Iris pigment epithelial cell (primary cell): ENCODE results near the gene TBC1D10A.

Experiments used
- DNase-seq: peaks from one replicate; pipeline ENCODE4 v3.0.0-alpha.2; 2011; ENCODE audit warnings: low read depth

TBC1D10A gene

GRCh38 chr22:30320021-30320556, 6.7 kb downstream of the TBC1D10A start:
- DNase-seq: no peak

- DNase-seq: peak; percentile 28
Measured at GRCh38 chr22:30318799-30319419, 7.8 kb downstream of the TBC1D10A start.

DNA sequence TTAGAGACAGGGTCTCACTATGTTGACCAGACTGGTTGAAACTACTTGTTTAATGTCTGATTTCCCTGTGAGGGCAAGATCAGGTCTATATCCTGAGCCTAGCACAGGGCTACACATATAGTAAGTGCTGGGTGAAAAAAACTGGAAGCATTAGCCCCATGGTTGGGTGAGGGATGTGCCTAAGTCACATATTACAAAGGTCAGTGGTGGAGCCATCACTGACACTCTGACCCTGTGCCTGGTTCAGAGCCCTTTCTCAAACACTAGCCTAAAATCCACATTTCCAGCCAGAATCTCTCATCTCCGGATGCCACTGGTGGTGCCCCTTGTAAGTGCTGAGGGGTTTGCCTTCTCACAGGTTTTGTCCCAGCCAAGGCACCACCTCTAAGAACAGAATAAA, 9.0 kb downstream of the TBC1D10A start:
- no peak for DNase-seq

GRCh38 chr22:30315962-30316576, 10.7 kb downstream of the TBC1D10A start:
- DNase-seq: no peak

DNA sequence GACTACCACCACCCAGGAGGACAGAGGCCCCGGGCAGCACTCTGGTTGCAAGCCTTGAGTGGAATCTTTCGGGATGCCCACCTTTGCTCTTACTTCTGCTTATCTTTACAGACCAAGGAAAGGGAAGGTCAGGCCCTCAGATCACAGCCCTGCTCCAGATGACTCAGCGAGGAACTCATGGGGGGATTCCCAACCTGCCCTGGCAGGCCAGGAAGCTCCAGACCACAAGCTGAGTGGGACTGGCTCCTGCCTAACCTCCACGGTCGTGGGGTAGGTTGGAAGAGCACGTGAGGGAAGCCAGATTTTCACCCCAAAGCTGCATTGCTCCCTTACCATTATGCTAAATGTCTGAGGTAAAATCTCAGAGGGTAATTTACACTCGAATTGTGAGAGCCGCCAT, 11.8 kb downstream of the TBC1D10A start:
- peak; percentile 63 for DNase-seq

DNA sequence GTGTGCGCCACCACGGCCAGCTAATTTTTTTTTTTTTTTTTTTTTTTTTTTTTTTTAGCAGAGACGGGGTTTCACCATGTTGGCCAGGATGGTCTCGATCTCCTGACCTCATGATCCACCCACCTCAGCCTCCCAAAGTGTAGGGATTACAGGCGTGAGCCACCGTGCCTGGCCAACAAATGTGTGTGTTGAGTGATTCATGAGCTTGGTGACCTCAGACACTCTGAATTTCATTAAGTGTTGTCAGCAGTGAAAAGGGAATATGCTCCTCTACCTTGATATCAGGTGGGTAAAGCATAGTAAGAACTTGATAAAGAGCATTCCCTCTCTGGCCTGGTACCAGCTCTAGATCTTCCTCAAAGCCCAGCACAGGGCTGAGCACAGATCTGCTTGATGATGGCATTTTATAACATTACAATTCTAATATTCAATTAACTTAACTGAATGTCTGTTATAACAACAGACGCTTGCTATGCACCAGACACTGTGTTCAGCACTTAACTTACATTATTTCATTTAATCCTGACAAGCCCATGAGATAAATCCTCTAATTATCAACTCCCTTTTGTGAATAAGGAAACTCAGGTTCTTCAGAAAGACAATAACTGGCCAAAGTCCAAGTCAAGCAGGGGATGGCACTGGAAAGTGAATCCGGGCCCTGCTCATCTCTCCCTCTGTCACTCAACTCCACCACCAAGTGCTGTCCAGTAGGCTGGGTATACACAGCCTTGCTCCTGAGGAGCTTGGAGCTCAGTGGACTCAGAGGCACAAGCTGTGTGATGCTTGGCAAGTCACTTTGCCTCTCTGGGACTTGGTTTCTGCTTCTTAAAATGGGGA, 13.0 kb downstream of the TBC1D10A start:
- no peak for DNase-seq

GRCh38 chr22:30312053-30312452, 14.7 kb downstream of the TBC1D10A start:
- peak; percentile 67 for DNase-seq

DNA sequence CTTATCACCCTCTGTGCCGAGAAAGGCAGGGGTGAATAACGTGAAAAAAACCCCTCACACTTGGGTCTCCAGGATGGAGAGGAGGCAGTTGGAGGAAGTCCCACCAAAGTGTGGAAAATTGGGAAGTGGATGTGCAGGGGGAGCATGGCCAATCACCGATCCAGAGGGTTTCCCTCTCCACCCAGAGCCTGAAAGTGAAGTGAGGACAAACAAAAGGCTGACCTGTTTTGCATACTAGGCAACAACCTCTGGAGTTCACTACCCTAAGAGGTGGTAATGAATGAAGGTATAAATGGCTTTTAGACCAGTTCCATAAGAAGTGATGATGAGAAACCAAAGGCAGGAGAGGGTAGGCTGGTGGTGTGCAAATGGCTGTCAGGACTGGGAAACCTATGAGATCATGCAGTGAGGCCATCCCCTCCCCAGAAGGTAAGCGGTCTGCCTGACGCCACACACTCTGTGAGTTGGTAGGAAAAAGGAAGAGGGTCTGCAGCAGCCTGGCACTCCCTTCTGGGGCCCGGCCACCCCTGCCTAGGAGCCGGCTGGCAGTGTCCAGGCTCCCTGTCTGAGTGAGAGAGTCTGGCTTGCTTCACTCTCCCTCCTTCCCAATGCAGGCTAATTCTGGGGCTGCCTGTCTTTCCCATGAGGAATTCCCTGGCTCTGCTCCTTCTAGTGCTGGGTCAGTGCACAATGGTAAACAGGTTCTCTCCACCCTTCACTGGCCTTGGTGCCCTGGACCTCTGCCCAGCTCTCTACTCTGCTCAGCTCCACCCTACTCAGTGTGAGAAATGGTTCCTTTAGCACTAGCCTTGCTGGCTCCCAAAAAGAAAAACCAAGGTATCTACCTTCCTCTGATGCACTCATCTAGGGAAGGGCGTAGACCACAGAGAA, 15.6 kb downstream of the TBC1D10A start:
- DNase-seq: peak; percentile 38

- peak; percentile 87 for DNase-seq
Measured at GRCh38 chr22:30309951-30310741, 16.6 kb downstream of the TBC1D10A start.

DNA sequence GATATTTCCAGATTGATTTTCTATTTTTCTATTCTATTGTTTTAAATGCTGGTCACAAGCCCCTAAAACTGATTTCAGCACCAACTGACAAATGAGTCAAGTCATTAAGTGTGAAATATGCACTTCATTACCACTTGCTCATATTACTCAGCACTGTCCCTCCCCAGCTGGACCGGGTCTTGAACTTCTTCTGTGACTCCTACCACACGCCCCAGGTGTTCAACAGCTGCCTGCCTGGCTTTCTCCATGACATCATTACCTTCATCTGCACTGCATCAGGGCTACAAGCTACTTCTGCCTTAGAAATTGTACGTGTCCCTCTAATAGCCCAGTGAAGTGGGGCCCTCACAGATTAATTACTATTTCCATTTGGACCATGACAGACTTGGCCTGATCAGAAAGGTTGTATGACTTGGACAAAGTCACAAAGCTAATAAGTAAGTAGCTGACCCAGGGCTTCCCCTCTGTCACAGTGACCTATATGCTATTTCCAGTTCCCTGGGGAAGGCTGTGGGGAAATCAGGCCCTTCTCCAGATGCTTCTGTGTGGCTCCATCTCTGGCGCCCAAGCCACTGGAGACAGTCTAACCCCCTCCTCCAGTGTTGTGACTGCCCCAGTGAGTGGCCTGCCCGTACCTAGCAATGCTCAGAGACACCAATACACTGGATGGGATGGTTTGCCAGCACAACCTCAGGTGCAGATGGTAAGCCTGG, 18.1 kb downstream of the TBC1D10A start:
- peak; percentile 43 for DNase-seq

GRCh38 chr22:30308093-30308492, 18.6 kb downstream of the TBC1D10A start:
- DNase-seq: no peak

DNA sequence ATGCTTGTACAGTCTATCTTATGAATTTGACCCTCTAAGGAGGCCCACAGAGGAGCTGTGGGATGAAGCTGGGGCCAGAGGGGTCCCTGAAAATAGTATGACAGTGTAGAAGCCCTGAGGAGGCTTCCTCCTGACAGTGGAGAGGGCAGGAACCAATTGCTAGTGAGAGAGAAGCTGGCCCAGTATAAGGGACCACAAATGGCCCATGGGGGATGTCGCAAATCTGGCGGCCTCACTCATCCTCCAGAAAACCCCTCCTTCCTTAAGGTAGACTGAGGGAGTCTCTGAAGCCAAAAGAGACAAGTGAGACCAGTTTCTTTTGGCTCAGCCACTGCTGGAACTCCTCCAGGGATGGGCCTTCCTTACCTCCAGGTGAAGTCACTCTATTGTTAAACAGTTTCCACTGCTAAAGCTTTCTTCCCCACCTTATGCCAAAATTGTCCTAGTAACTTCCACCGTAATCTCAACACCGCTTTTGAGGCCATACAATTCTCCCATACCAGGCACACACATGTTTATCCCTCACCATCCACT, 19.6 kb downstream of the TBC1D10A start:
- DNase-seq: no peak

DNA sequence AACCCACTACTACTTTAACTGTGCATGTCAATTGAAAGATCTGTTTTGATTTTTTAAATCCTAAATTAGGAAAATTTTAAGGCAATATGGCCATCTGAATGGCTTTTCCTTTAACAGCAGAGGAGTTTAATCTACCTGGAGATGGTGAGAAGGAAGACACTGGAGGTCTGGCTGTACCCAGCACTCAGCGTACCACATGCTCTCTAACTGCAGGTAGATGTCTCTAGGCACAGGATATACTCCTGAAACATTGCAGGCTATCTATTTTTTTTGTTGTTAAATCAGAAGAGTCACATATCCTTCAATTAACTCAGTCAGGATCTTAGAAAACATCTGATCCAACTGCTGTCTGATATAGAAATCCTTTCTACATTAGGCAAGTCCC, 20.1 kb downstream of the TBC1D10A start:
- DNase-seq: no peak

DNA sequence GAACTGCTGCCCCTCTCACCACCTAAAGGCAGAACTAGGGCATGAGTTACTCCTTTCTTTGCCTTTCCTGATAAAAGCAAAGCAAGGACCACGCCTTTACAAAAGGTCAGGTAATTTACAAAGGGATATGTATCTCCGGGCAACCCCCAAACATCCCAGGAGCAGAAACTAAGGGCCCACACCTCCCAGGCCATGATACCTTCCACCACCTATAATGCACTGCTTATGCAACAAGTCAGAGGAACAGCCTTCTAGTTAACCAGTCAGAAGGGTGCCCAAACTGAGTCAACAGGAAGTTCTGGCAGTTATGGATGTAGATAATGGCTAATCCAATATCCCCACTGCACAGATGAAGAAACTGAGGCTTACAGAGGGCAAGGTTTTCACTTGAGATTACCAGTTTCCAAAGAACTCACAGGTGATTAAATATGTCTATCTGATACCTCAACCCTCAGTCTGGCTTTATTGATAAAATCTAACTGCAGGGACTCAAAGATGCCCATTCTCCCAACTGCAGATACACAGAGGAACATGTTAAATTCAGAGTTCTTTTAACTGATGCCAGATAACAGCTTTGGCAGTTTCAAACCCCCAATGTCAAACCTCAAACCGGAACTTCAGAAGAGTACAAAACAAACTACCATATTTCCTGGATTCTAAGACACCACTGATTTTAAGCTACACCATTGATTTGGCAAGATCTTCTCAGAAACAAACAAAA, 20.7 kb downstream of the TBC1D10A start:
- peak; percentile 40 for DNase-seq

DNA sequence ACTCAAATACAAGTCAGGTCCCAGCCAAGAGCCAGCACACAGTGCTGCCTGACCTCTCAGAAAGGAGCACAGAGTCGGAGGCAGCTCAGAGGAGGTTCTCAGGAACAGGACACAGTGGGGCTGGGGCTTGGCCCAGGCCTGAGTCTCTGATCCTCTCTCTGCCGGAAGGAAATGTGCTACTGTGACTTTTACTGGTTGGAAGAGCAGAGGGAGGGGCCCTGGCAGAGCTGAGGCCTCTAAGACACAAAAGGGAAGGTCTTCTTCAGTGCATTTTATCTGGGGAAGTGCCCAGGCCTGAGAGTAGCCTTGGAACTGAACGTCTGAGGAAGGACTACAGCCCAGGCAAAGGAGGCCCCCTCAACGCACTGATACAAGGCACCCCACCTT, 21.2 kb downstream of the TBC1D10A start:
- DNase-seq: peak; percentile 51

DNA sequence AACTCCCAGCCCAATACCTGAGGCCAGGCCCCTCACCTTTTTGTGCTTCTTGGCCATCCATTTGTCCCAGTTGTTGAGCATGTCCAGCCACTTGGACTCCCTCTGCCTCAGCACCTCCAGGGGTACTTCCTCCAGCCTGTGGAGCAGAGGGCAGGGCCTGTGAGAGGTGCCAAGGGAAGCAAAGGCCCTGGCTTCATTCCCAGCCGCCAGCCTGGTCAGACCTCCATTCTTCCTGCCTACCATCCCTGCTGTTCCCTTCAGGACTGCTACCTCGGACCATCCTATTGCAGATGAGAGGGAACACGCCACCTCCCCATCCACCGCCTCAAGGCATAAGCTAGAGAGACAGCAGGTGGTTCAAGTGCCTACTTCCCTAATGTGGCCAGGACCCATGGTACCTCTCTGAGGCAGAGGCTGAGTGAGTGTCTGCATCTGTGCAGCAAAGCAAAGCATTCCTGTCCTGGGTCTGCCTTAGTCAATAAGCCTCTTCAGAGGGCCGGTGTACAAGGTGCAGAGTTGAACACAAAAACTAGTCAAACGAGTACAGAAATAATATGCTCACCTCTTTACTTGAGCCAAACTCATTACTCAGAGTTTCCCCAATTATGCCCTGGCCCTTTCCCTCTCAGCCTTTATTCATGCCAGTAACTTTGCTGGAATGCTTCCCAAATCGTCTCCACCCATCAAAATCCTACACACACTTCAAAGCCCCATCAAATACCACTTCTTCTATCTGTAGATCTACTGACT, 22.1 kb downstream of the TBC1D10A start:
- DNase-seq: no peak

DNA sequence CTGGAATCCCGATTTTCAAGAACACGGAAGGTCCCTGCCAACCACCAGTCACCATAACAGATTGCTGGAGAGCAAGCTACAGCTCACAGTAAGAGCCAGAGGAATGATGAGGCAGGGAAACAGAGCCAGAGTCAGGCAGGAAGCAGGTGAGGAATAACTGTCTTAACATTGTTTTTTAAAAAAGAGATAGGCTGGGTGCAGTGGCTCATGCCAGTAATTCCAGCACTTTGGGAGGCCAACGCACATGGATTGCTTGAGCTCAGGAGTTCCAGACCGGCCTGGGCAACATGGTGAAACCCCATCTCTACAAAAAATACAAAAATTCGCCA, 24.0 kb downstream of the TBC1D10A start:
- no peak for DNase-seq

DNA sequence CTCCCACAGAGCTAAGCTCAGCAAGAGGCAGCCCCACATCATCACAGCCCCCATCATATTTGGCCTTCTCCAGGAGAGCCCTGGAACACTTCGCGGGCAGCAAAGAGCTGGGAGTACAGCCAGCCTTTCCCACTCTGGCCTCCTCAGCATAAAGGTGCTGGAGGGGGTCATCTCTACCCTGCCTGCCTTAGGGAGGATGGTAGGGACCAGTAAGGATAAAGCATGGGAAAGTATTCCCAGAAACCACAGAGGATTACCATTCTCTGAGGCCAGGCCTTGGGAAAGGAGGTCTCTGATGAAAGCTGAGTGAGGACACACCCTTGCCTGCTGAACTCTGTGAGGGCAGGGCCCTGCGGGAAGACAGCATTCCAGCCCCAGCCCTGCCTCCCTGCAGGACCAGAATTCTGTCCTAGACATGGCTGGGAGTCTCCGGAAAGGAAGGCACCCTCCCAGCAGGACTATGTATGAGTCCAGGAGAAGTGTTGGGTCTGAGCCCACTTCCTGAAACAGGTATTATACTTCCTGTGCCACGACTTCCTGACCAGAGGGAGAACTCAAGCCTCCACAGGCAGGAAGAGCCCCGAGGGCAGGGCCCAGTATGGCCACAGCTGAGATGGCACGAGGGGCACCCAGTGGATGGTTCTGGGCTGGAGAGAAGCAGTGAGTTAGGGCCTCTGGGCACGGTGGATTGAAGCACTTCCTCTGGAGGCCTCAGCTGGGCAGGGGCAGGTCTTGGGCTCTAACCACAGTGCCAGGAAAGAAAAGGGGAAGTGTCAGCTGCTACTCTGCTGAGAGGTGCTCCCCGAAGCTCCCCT, 24.5 kb downstream of the TBC1D10A start:
- DNase-seq: peak; percentile 72
